K562 (cell line): Measurements from ENCODE around the gene ACAP2. TPM values are rescaled to one million over a fixed set of nuclear protein-coding genes. Genes with fewer than 3 reads are reported as not detected.

Experiments
- ARHGAP35 ChIP-seq: fragments of 450-650 bp; IDR thresholded peaks from 2 replicates; pipeline ENCODE4 v1.6.1; 2018; ENCODE audit not compliant: partially characterized antibody
- CAMTA2 ChIP-seq: fragments of 250-450 bp; sonication (Bioruptor Pico); conservative IDR thresholded peaks from 2 replicates; pipeline ENCODE4 v1.5.1; 2022
- CTCF ChIP-seq, 3 experiments: IDR thresholded peaks in 2 of 3; conservative IDR thresholded peaks in 1 of 3; 2 replicates each; pipeline ENCODE4 v1.5.1; 2011 to 2012; ENCODE audit warnings: low read length in 3 of 3, mild to moderate bottlenecking in 3 of 3, control low read depth in 2 of 3, improper control_type of control experiment in 1 of 3, inconsistent platforms in 1 of 3, low read depth in 1 of 3, mixed read lengths in 1 of 3, moderate library complexity in 1 of 3; ENCODE audit not compliant: insufficient read depth in 2 of 3
- DNMT1 ChIP-seq: fragments of 450-650 bp; IDR thresholded peaks from 2 replicates; pipeline ENCODE4 v1.6.1; 2016; ENCODE audit warnings: antibody characterized with exemption, mild to moderate bottlenecking
- FUS ChIP-seq: fragments of 200-400 bp; formaldehyde crosslinking; optimal IDR thresholded peaks from 2 replicates; pipeline ENCODE3; 2017; ENCODE audit warnings: low read depth, low read length
- MECOM ChIP-seq: fragments of 250-450 bp; sonication (Bioruptor Pico); IDR thresholded peaks from 2 replicates; pipeline ENCODE4 v1.8.0; 2022; ENCODE audit warnings: inconsistent platforms
- MEF2A ChIP-seq: IDR thresholded peaks from 2 replicates; pipeline ENCODE4 v1.6.1; 2011; ENCODE audit warnings: low read depth, mild to moderate bottlenecking, low read length, moderate library complexity; ENCODE audit not compliant: control insufficient read depth
- ZNF133 ChIP-seq: fragments of 250-450 bp; sonication (Bioruptor Pico); IDR thresholded peaks from 2 replicates; pipeline ENCODE4 v1.4.0; 2020; ENCODE audit warnings: mild to moderate bottlenecking
- ZNF143 ChIP-seq: sonication (generic); formaldehyde crosslinking; IDR thresholded peaks from 2 replicates; pipeline ENCODE4 v1.9.0; 2022; ENCODE audit warnings: mild to moderate bottlenecking, missing genetic modification reagents
- ZNF263 ChIP-seq: sonication (generic); formaldehyde crosslinking; IDR thresholded peaks from 2 replicates; pipeline ENCODE4 v1.8.0; 2022; ENCODE audit warnings: mild to moderate bottlenecking, missing genetic modification reagents, borderline replicate concordance
- ZNF280B ChIP-seq: fragments of 250-450 bp; sonication (Bioruptor Pico); IDR thresholded peaks from 2 replicates; pipeline ENCODE4 v1.5.1; 2021; ENCODE audit warnings: mild to moderate bottlenecking
- ZNF324 ChIP-seq: fragments of 250-450 bp; sonication (Bioruptor Pico); IDR thresholded peaks from 2 replicates; pipeline ENCODE4 v1.4.0; 2020; ENCODE audit warnings: mild to moderate bottlenecking
- ZNF592 ChIP-seq: fragments of 450-650 bp; IDR thresholded peaks from 2 replicates; pipeline ENCODE4 v1.6.1; 2017; ENCODE audit warnings: antibody characterized with exemption, mild to moderate bottlenecking
- ZNF77 ChIP-seq: fragments of 250-450 bp; sonication (Bioruptor Pico); IDR thresholded peaks from 2 replicates; pipeline ENCODE4 v1.5.0; 2020
- polyA plus RNA-seq, 8 experiments: library from polyadenylated mRNA; depleted of rRNA in 4 of 8; stranded (reverse) in 5 of 8; unstranded in 3 of 8; fragments of >200 nt; fragmentation: Nextera tagmentation in 2 of 8; fragmentation: Illumina TruSeq in 1 of 8; extraction: Ambion mirVana in 2 of 8; extraction: Trizol in 1 of 8; gene quantifications; 2 replicates each; pipeline versions ENCODE4 v1.2.1 to v1.2.3, GENCODE V29; 2011 to 2014; ENCODE audit warnings: inconsistent platforms in 1 of 8, missing spikeins in 1 of 8
- total RNA-seq, 7 experiments: library from RNA; depleted of rRNA in 6 of 7; stranded (reverse); fragments of >200 nt in 6 of 7; fragmentation: Illumina TruSeq in 2 of 7; extraction: Trizol in 2 of 7; gene quantifications; 2 replicates each; pipeline versions ENCODE4 v1.2.1 to v1.2.3, GENCODE V29; 2011 to 2021; ENCODE audit warnings: low replicate concordance in 1 of 7
- TF ChIP-seq, protein P1 (sequence below): fragments of 450-650 bp; formaldehyde crosslinking; IDR thresholded peaks from 2 replicates; pipeline ENCODE4 v1.4.0; 2020; ENCODE audit warnings: mild to moderate bottlenecking
- TF ChIP-seq, protein P2 (sequence below): IDR thresholded peaks from 3 replicates; pipeline ENCODE4 v1.6.1; 2011; ENCODE audit warnings: borderline replicate concordance, mild to moderate bottlenecking, moderate library complexity; ENCODE audit not compliant: insufficient read length; ENCODE audit errors: extremely low read depth

The ACAP2 gene
- total and polyA plus RNA-seq, 9 of the 15 experiments (the other 6 are each of a cell fraction or from before 2014, with no cell fraction given): 10.6 to 52.7 (median 34.4) TPM

GRCh38 chr3:195442573-195443390, at the start of gene ACAP2 (continued):
- TF ChIP-seq DNMT1: no peak
- no peak; the same call in 1 of the 2 replicates for TF ChIP-seq ZNF324 (CRISPR knock-in tag)
- TF ChIP-seq ZNF263: peak; percentile 22; the same call in 1 of the 2 replicates
- TF ChIP-seq, protein P1, sequence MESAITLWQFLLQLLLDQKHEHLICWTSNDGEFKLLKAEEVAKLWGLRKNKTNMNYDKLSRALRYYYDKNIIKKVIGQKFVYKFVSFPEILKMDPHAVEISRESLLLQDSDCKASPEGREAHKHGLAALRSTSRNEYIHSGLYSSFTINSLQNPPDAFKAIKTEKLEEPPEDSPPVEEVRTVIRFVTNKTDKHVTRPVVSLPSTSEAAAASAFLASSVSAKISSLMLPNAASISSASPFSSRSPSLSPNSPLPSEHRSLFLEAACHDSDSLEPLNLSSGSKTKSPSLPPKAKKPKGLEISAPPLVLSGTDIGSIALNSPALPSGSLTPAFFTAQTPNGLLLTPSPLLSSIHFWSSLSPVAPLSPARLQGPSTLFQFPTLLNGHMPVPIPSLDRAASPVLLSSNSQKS: no peak
- TF ChIP-seq MECOM: no peak
- TF ChIP-seq ZNF143 (CRISPR knock-in tag): no peak
- no peak for TF ChIP-seq ZNF592
- TF ChIP-seq ZNF133: no peak
- no peak for TF ChIP-seq ARHGAP35
- no peak for TF ChIP-seq ZNF280B (CRISPR knock-in tag)
- TF ChIP-seq MEF2A: no peak
- peak; percentile 78 for TF ChIP-seq FUS
- no peak for TF ChIP-seq CTCF (IDR thresholded peaks at IDR 0.05 in 2 of 3, conservative IDR thresholded peaks at IDR 0.05 in 1 of 3; ENCODE audit: insufficient read depth in 2 of 3, low read depth in 1 of 3, low read length in 3 of 3)
- no peak for TF ChIP-seq ZNF77
- TF ChIP-seq, protein P2, sequence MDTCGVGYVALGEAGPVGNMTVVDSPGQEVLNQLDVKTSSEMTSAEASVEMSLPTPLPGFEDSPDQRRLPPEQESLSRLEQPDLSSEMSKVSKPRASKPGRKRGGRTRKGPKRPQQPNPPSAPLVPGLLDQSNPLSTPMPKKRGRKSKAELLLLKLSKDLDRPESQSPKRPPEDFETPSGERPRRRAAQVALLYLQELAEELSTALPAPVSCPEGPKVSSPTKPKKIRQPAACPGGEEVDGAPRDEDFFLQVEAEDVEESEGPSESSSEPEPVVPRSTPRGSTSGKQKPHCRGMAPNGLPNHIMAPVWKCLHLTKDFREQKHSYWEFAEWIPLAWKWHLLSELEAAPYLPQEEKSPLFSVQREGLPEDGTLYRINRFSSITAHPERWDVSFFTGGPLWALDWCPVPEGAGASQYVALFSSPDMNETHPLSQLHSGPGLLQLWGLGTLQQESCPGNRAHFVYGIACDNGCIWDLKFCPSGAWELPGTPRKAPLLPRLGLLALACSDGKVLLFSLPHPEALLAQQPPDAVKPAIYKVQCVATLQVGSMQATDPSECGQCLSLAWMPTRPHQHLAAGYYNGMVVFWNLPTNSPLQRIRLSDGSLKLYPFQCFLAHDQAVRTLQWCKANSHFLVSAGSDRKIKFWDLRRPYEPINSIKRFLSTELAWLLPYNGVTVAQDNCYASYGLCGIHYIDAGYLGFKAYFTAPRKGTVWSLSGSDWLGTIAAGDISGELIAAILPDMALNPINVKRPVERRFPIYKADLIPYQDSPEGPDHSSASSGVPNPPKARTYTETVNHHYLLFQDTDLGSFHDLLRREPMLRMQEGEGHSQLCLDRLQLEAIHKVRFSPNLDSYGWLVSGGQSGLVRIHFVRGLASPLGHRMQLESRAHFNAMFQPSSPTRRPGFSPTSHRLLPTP: no peak
- TF ChIP-seq CAMTA2 (CRISPR knock-in tag): no peak
